OCI-LY1 (cell line): ENCODE data around the gene PLPP6.
"Not testable (repeated sequence)": the region's sequence is repeated elsewhere in the genome, so short reads cannot be mapped to it uniquely, and the experiment has no call there.

Experiments used
- H2AFZ ChIP-seq: fragments of 200-600 bp; sonication (generic), shearing (Covaris generic); 2 replicates; pipeline ENCODE4 v1.6.0; 2014; ENCODE audit warnings: antibody characterized with exemption, mild to moderate bottlenecking, low read length
- H3F3A ChIP-seq: fragments of 200-600 bp; sonication (generic), shearing (Covaris generic); 2 replicates; pipeline ENCODE4 v1.6.0; 2014; ENCODE audit warnings: mild to moderate bottlenecking, antibody characterized with exemption, low read length, moderate library complexity; ENCODE audit not compliant: insufficient read depth
- H3K27ac ChIP-seq: fragments of 200-600 bp; sonication (generic); 2 replicates; pipeline ENCODE4 v1.5.1; 2014; ENCODE audit warnings: low read length, mixed run types, mild to moderate bottlenecking, low read depth; ENCODE audit not compliant: poor library complexity, severe bottlenecking
- H3K27me3 ChIP-seq: fragments of 200-600 bp; sonication (generic); 2 replicates; pipeline ENCODE4 v1.6.0; 2014; ENCODE audit warnings: antibody characterized with exemption, mild to moderate bottlenecking, low read length, moderate library complexity; ENCODE audit not compliant: insufficient read depth
- H3K36me3 ChIP-seq: fragments of 200-600 bp; sonication (generic); 2 replicates; pipeline ENCODE4 v1.6.1; 2014; ENCODE audit warnings: mild to moderate bottlenecking, antibody characterized with exemption, low read length, moderate library complexity, mixed read lengths; ENCODE audit not compliant: insufficient read depth
- H3K4me1 ChIP-seq: fragments of 200-600 bp; sonication (generic); 2 replicates; pipeline ENCODE4 v1.5.1; 2014; ENCODE audit warnings: mild to moderate bottlenecking, low read length, moderate library complexity; ENCODE audit not compliant: insufficient read depth, severe bottlenecking
- H3K4me2 ChIP-seq: fragments of 200-600 bp; sonication (generic), shearing (Covaris generic); 2 replicates; pipeline ENCODE4 v1.6.1; 2014; ENCODE audit warnings: low read length
- H3K4me3 ChIP-seq: fragments of 200-600 bp; sonication (generic); 2 replicates; pipeline ENCODE4 v1.5.1; 2014; ENCODE audit warnings: low read length, low read depth, mild to moderate bottlenecking, mixed read lengths; ENCODE audit not compliant: poor library complexity, severe bottlenecking
- H3K79me2 ChIP-seq: fragments of 200-600 bp; shearing (Covaris generic); 2 replicates; pipeline ENCODE4 v1.6.1; 2016; ENCODE audit warnings: mixed run types, low read length, mixed read lengths; ENCODE audit not compliant: insufficient read depth
- H3K9ac ChIP-seq: fragments of 200-600 bp; sonication (generic), shearing (Covaris generic); 2 replicates; pipeline ENCODE4 v1.6.1; 2014; ENCODE audit warnings: mild to moderate bottlenecking, low read length, mixed read lengths
- H3K9me2 ChIP-seq: fragments of 200-600 bp; sonication (generic), shearing (Covaris generic); 2 replicates; pipeline ENCODE4 v1.6.1; 2014; ENCODE audit warnings: low read depth, mild to moderate bottlenecking, low read length, mixed read lengths
- H3K9me3 ChIP-seq: fragments of 200-600 bp; shearing (Covaris generic); 2 replicates; pipeline ENCODE4 v1.6.1; 2014; ENCODE audit warnings: low read length, mixed read lengths
- H4K20me1 ChIP-seq: fragments of 200-600 bp; sonication (generic), shearing (Covaris generic); 2 replicates; pipeline ENCODE4 v1.6.0; 2016; ENCODE audit warnings: mild to moderate bottlenecking, low read length; ENCODE audit not compliant: insufficient read depth
- CTCF ChIP-seq: fragments of 200-600 bp; sonication (generic), shearing (Covaris generic); IDR thresholded peaks from 2 replicates; pipeline ENCODE4 v1.5.1; 2017; ENCODE audit warnings: mild to moderate bottlenecking, antibody characterized with exemption, low read length, moderate library complexity, mixed read lengths
- EZH2 ChIP-seq: fragments of 200-600 bp; sonication (generic), shearing (Covaris generic); IDR thresholded peaks from 2 replicates; pipeline ENCODE4 v1.8.0; 2017; ENCODE audit warnings: borderline replicate concordance, mixed run types, mild to moderate bottlenecking, antibody characterized with exemption, low read length, moderate library complexity, mixed read lengths

Gene PLPP6

GRCh38 chr9:4654538-4654937 is 7.6 kb upstream of the PLPP6 start:
- no peaks in the 10 kb centered on the region for H3K4me1 ChIP-seq
- no peaks in the 10 kb centered on the region for H3K9me3 ChIP-seq
- no peak overlapping the region for H3K27ac ChIP-seq
- TF ChIP-seq CTCF (no peak), EZH2 (no peak)
- H3K9me2 ChIP-seq, result no peaks in the 10 kb centered on the region
- H3K9ac ChIP-seq, result no peak overlapping the region
- no peaks in the 10 kb centered on the region for H3F3A ChIP-seq
- H2AFZ ChIP-seq, result no peak overlapping the region
- no peaks in the 10 kb centered on the region for H4K20me1 ChIP-seq
- no peak overlapping the region for H3K4me2 ChIP-seq
- no peaks in the 10 kb centered on the region for H3K79me2 ChIP-seq
- H3K36me3 ChIP-seq, result no peaks in the 10 kb centered on the region
- H3K4me3 ChIP-seq, result no peak overlapping the region
- H3K27me3 ChIP-seq, result no peaks in the 10 kb centered on the region; the same call in 1 of the 2 replicates

GRCh38 chr9:4656196-4656595 is 5.9 kb upstream of the PLPP6 start:
- not testable (repeated sequence) for H3K9me2 ChIP-seq, H3K9me3 ChIP-seq, H3K9ac ChIP-seq, H3K4me1 ChIP-seq, H3K79me2 ChIP-seq, H3K36me3 ChIP-seq, H3K4me3 ChIP-seq, H3F3A ChIP-seq, H3K27ac ChIP-seq, H2AFZ ChIP-seq, H3K27me3 ChIP-seq, H3K4me2 ChIP-seq, H4K20me1 ChIP-seq

- no peaks in the 10 kb centered on the region for H4K20me1 ChIP-seq
- no peak overlapping the region for H3K27ac ChIP-seq
Measured at GRCh38 chr9:4656621-4657020, 5.5 kb upstream of the PLPP6 start.

More at GRCh38 chr9:4656621-4657020, 5.5 kb upstream of the PLPP6 start:
- Histone ChIP-seq H3K4me2 (no peak overlapping the region), H2AFZ (no peak overlapping the region), H3K9ac (no peak overlapping the region), H3F3A (no peaks in the 10 kb centered on the region), H3K79me2 (no peaks in the 10 kb centered on the region), H3K9me3 (no peaks in the 10 kb centered on the region), H3K9me2 (no peaks in the 10 kb centered on the region), H3K4me1 (peaks cover 5% of the 10 kb centered on the region), H3K4me3 (no peak overlapping the region), H3K27me3 (no peaks in the 10 kb centered on the region; the same call in 1 of the 2 replicates), H3K36me3 (no peaks in the 10 kb centered on the region)
- no peak for TF ChIP-seq EZH2
- no peak for TF ChIP-seq CTCF
